22Rv1 (cell line): ENCODE data around the gene GCLC.

Source experiments
- H3K27ac ChIP-seq: fragments of 450-650 bp; 2 replicates; pipeline ENCODE4 v1.5.1; 2017
- CTCF ChIP-seq: fragments of 450-650 bp; IDR thresholded peaks from 2 replicates; pipeline ENCODE4 v1.5.1; 2017; ENCODE audit warnings: mild to moderate bottlenecking
- ZFX ChIP-seq: fragments of 450-650 bp; IDR thresholded peaks from 2 replicates; pipeline ENCODE4 v1.6.1; 2017; ENCODE audit warnings: antibody characterized with exemption, borderline replicate concordance

GCLC gene

GRCh38 chr6:53447865-53448264, 97.0 kb downstream of the GCLC start:
- TF ChIP-seq ZFX: no peak
- no peak for TF ChIP-seq CTCF

More at GRCh38 chr6:53447865-53448264, 97.0 kb downstream of the GCLC start:
- no peak overlapping the region for H3K27ac ChIP-seq
